HG02588 (cell line): ENCODE measurements around the gene TMEM80.
"Not testable (repeated sequence)": the region's sequence is repeated elsewhere in the genome, so short reads cannot be mapped to it uniquely, and the experiment has no call there.

ENCODE experiments used
- ATAC-seq: cut with Tn5 transposase; IDR thresholded peaks from one replicate; pipeline ENCODE4 v1.9.1; 2021; ENCODE audit warnings: mild to moderate bottlenecking, moderate library complexity; ENCODE audit not compliant: unreplicated experiment

TMEM80 gene

DNA sequence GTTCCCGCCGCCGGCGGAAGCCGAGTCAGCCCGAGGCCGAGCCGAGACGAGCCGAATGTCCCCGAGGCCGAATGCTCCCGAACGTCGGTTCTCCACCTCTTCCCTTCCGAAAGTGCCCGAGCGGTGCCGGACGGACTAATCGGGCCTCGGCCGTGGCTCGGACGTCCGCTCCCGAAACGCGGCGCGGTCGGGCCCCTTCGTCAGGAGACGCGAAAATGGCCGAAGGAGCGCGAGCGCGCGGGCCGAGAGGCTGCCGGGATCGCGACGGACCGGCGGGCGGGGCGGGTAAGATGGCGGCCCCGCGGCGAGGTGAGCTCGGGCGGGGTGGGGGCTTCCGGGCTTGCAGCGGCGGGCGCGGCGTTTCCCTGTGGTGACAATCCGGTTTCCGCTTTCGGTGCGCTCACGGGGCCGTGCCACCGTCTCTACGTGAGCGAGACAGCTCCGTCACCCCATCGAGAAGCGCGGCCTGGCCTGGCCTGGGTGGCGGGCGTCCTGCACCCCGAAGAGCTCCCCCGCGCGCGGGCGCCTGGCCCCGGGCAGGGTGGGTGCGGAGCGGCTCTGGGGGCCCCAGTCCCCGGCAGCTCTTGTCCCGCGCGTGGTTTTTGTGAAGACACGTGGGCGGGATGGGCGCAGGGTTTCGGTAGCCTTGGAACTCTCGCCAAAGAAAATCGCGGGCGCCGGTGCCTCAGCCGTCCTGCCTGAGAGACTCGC, at the start of gene TMEM80:
TSS of gene TMEM80 (plus strand) at position 279 of the 711 bp plus-strand sequence. CDS start at position 291, 12 bp downstream.
- ATAC-seq = peak; percentile 66

DNA sequence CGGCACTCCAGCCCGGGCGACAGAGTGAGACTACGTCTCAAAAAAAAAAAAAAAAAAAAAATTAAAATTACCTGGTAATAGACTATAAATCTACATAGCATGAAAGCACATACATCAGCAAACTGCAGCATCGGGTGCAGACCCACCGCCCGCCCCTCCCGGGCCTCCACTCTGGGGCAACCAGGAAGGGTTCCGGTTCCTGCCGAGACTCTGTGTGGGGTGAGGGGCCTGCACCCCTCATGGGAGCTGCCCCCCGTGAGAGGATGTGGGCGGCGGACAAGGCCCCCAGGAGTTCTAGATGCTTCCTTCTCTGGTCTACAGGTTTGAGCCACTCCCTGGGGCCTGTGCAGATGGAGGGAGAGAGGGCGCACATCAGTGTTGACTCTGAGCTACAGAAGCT, 49.4 kb upstream of the TMEM80 start:
- ATAC-seq = no peak

DNA sequence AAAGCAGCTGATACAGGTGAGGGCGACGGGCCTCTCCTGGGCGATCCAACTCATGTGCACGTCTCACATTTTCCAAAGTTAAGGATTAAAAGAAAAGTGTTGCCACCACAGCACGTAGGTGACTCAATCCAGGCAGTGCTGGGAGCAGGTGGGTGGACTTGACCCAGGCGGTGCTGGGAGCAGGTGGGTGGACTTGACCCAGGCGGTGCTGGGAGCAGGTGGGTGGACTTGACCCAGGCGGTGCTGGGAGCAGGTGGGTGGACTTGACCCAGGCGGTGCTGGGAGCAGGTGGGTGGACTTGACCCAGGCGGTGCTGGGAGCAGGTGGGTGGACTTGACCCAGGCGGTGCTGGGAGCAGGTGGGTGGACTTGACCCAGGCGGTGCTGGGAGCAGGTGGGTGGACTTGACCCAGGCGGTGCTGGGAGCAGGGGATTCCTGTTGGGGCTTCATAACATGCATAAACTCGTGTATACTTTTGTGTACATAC, 47.9 kb upstream of the TMEM80 start:
- ATAC-seq = not testable (repeated sequence)

DNA sequence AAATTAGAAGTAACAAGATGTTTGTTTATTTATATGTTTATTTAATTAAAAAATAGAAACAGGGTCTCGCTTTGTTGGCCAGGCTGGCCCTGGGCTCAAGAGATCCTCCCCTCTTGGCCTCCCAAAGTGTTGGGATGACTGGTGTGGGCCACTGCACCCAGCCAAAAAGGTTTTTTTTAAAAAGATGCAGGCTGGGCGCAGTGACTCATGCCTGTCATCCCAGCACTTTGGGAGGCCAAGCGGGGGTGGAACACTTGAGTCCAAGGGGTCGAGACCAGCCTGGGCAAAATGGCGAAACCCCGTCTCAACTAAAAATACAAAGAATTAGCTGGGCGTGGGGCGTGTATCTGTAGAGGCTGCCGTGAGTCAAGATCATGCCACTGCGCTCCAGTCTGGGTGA, 45.1 kb upstream of the TMEM80 start:
- no peak for ATAC-seq

DNA sequence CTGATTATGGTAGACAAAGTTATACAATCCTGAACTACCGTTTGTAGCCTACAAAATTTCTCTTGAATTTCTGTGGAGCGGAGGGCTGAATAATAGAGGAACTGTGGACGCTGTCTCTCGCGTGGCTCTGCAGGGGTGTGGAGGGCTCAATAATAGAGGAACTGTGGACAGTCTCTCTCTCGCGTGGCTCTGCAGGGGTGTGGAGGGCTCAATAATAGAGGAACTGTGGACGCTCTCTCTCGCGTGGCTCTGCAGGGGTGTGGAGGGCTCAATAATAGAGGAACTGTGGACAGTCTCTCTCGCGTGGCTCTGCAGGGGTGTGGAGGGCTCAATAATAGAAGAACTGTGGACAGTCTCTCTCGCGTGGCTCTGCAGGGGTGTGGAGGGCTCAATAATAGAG, 42.5 kb upstream of the TMEM80 start:
- not testable (repeated sequence) for ATAC-seq

DNA sequence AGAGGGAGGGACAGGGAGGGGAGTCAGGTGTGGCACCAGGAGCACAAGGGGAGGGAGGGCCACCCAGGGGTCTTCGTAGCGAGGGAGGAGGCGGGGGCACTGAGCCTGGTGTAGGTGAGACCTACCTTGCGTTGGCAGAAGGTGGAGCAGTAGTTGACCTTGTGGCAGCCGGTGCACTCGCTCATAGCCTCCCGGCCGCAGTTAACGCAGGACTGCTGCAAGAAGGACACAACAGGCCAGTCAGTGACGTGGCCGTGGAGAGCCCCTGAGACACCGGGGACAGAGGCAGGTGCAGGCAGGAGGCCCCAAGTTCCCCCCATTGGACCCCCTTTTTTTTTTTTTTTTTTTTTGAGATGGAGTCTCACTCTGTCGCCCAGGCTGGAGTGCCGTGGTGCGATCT, 41.8 kb upstream of the TMEM80 start:
- ATAC-seq = no peak

DNA sequence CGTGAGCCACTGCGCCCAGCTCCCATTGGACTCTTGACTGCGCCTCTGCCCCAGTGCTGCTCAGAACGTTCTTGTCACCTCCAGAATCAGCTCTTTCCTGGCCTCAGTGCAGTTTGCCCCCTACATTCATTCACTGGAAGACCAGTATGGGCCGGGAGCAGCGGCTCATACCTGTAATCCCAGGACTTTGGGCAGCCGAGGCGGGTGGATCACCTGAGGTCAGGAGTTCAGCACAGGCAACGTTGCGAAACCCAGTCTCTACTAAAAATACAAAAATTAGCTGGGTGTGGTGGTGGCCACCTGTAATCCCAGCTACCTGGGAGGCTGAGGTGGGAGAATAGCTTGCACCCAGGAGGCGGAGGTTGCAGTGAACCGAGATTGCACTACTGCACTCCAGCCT, 41.2 kb upstream of the TMEM80 start:
- ATAC-seq = not testable (repeated sequence)

DNA sequence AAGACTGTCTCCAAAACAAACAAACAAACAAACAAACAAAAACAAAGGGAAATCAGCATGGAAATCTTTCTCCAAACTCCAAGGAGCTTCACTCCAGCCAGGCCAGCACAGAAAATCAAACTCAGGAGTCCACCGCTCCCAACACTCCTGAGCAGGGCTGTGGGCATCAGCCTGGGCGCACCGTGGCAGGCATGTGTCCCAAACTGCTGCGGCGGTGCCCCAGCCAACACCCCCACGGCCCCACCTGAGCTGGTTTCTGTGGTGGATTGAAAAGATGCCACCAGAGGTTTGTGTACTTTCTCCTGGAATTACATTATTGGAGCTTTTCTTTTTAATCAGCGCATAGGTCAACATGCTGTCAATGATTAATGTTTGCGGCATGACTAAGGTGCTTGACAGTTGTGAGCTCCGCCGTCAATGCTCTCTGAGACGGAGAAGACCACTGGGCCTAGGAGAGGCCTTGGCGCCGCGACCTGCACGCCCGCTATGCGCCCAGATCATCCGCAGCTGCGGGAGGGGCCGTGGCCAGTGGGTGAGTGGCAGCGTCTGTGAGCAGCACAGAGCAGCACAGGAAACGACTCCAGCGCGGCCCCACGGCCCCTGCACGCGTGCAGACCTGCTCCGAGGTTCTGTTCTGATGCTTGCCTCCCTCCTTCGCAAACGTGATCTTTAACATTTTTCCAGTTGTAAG, 40.4 kb upstream of the TMEM80 start:
- ATAC-seq = no peak

DNA sequence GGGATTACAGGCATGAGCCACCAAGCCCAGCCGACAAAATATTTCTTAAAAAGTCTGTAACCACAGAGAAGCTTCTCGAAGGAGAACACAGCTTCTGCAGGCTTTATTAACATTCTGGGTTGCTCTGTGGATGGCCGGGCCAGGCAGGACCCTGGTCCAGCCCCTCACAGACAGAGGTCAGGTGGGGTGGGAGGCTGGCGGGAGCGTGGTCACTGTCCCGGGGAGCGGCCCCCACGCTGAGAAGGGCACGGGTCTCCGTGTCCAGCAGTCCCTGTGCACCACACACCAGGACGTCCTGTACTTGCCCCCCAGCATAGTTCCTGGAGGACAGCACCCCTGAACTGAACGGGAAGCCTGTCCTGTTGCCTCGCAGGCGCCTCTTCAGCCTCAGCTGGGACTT, 39.2 kb upstream of the TMEM80 start:
- no peak for ATAC-seq

DNA sequence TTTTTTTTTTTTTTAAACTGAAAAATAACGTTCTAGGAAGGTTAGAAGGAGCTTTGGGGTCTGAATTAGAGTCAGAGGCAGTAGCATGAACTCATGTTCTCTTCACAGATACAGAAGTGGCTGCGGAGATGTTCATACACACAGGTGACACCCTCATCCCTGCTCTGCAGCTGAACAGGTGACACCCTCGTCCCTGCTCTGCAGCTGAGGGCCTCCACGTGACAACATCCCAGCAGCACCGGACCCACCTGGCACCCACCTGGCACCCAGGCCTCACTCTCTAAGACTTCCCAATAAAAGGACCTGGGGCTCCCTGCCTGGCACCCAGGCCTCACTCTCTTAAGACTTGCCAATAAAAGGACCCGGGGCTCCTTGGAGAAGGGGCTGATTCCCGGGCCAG, 38.8 kb upstream of the TMEM80 start:
- ATAC-seq = no peak

DNA sequence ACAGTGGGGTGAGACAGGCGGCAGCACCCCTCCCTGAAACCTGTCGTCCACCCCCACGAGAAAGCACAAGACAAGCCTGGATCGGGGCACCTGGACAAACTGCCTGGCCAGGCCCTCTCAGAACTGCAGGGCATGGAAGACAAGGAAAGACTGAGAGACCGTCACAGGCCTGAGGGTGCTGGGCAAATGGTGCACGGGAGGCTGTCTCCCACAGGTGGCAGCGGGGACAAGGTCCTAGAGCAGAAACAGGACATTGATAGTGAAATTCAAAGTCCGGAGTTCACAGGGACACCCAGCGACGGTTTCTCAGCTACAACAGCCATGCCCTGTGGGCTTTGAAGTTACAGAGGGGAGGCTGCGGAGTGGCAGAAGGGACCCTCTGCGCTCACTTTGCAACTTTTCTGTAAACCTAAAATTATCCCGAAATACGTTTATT, 37.9 kb upstream of the TMEM80 start:
- no peak for ATAC-seq

DNA sequence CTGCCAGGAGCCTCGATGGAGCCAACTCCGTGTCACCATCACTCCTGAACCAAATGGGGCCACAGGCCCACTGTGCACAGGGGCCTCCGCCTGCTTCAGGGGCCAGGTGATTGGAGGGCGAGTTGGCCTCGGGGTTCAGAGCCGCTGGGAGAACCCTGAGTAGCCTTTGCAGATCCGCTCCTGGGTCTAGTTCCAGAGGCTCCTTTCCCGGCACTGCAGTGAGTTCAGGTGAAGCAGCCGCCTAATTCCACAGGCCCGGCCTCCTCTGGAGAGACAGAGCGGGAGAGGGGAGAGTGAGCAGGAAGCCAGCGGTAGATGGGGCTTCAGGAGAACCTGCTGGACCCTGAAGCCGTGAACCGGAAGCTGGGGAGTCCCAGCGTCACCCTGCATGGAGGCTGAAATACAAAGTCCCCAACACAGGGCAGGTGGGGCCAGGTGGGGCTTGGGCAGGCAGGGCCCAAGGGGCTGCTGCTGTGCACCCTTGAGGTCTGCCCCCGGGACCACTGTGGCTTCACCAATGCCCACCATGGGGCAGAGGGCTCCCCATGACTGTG, 36.0 kb upstream of the TMEM80 start:
- no peak for ATAC-seq

DNA sequence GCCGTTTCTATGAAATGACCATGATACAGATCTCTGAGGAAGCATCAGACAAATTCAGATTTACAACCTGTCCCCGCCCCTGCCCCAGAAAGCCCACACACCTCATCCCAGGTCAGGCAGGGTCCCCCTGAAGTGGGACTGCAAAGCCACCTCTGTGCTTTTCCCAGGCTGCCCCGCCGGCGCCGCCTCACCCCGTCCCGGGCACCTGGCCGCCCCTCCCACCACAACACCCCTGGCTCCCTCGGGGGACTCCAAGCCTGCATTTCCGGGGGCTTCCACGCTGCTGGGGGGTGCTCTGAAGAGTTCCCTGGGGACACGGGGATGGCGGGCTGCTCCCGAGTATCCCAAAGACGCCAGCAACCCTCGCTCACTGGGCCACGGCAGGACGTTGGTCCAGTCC, 35.3 kb upstream of the TMEM80 start:
- no peak for ATAC-seq

DNA sequence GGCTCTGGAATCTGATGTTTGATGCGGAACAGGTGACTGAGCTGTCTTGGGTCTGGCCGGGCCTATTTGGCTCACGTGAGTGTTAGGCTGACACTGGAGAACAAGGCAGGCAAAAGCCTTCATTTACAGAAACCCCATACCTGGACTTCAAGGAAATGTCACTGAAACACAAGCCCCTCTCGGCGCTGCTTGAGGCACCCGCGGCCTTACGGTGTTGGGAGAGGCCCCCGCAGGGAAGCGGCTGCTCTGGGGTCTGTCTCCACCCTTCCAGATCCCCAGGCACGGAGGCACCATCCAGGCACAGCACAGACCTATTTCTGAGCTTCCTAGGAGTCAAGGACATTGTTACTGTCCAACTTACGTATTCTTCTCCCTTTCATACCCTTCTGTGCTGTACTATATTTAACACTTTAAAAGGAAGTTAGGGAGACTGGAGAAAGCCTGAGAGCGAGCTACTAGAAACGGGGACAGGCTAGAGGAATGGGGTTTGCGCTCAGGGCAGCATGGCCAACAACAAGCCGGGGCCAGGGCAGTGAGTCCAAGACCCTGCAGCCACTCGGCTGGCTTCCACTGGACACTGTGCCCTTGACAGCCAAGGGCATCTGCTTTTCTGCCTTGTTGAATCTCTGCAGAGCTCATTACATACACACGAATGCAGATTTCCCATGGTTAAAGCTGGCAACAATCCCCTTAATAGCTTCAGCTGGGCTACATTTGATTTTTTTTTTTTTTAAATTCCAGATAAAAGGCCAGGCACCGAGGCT, 34.8 kb upstream of the TMEM80 start:
- ATAC-seq = no peak

DNA sequence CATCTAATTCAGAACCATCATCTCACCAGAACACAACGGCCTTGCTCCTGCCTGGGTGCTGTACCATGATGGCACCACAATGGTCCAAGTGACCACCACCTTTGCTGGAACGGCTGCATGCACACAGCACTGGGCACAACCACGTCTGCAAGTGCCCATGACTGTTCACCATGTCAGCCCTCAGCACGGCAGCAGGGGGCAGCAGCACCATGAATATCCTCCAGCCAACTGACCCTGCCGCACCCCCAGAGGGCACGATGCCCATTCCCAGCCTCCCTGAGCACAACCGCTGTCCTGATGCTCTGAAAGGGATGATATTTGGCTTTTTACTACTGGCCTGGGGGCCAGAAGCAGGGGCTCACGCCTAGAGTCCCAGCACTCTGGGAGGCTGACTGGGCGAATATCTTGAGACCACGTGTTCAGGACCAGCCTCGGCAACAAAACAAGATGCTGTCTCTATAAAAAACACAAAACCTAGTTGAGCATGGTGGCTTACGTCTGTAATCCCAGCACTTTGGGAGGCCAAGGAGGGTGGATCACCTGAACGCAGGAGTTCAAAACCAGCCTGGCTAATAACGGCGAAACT, 32.8 kb upstream of the TMEM80 start:
- no peak for ATAC-seq

DNA sequence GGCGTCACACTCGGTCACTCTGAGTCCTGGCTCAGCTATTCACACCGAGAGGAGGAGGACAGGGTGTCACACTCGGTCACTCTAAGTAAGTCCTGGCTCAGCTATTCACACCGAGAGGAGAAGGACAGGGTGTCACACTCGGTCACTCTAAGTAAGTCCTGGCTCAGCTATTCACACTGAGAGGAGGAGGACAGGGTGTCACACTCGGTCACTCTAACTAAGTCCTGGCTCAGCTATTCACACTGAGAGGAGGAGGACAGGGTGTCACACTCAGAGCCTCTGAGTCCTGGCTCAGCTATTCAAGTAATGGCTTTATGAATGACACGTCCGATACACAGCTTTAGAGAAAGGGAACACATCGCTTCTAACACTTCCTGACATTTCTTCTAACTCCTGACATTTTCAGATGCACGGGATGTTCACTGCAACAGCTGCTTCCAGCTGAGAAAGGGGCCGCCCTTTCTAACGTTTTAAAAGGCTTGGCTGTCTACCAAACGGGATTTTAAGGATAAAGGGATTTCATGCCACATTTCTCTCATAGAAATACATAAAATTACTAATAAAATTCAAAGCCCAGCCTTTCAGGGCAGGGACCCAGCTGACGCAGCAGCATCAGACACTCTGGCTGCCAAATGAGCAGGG, 30.4 kb upstream of the TMEM80 start:
- no peak for ATAC-seq

DNA sequence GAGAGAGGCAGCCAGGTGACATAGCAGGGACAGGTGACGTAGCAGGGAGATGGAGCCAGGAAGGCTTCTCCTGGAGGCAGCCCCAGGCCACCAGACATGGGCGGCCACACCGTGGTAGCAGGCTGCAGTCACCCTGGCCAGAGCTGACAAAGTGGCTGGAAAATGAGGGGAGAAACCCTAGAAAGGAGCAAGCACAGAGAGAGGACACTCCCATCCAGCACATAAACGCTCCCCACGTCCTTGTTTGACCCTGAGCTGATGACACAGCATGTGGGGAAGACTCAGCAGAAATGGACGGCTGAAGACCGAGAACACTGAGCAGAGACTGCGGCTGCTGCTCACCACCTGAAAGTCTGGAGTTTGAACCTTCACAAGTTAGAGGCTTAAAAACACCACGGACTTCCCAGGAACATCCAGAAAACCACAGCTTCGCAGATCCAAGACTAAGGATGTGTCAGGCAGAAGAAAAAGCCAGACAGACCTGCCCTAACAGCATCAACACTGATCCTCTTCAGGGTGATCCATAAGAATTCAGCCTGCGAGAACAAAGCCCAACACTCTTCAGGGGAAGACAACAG, 29.8 kb upstream of the TMEM80 start:
- ATAC-seq = no peak

DNA sequence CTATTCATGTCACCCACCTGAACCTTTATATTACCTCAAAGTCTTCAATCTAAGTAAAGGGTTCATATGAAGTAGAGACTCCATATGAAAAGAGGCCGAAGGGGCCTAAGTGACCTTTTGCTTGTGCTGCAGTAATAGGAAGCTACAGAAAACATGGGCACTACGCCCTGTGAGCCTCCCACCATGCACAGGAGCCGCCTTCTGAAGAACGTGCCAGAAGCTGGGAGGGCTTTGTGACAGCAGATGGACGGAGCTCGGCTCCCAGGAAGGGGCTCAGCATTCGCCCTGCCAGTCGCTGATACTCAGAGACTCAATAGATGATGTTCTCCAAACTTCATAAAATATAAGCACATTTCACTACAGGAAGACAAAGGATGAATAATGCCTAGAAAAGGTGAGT, 21.8 kb upstream of the TMEM80 start:
- ATAC-seq = no peak

DNA sequence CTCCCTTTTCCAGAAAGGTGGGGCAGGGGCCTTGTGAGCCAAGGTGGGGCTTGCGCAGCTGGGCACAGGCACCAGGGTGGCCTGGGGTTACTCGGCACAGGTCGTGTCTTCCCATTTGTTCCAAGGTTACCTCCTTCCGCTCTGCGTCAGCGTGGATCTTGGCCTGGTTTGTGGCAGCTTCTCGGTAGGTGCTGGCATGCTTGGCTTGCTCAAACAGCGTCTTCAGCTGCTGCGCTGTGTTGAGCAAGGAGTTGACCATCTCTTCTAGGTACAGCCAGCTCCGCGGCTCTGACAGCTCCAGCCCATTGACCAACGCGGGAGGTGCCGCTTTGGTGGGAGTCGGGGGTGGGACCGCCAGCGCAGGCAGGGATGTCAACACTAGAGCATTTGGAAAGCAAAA, 21.2 kb upstream of the TMEM80 start:
- no peak for ATAC-seq

DNA sequence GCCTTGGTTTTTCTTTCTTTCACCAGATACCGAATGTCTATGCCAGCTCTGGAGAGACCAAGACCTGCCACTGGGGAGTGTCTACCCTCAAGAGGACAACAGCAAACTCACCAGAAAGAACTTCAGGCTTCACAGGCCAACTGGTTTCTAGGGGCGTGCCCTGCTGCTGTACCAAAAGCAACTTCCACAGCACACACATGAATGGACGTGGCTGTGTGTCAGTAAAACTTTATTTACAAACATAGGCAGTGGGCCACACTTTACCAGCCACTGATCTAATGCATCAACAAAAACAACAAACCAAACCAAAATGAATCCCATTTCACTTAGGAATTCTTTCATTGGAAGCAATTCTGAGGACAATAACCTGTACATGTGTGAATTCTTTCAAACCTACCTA, 17.3 kb upstream of the TMEM80 start:
- ATAC-seq = no peak
